ENCODE results near the gene COL23A1. TPM values are rescaled to one million over a fixed set of nuclear protein-coding genes. Genes with fewer than 3 reads are reported as not detected.

Gene COL23A1
- total and polyA plus RNA-seq, 2 of the 8 experiments (the other 6 are each of a cell fraction or from before 2014, with no cell fraction given) = 3.1 to 4.7 TPM

- DNase-seq (ENCODE audit: low read depth in 1 of 2, low spot score in 2 of 2) (no peak), FAIRE-seq (no peak)
- Histone ChIP-seq H2BK12ac (ENCODE audit: low read depth, low read length) (no peak overlapping the region), H3K27me3 (replicated peaks in 1 of 4; ENCODE audit: control insufficient read depth in 3 of 4, extremely low read depth in 1 of 4, insufficient read depth in 3 of 4, low read length in 3 of 4) (no peaks in the 10 kb centered on the region), H3K56ac (replicated peaks; ENCODE audit: insufficient read length, low read depth, low read length) (no peak overlapping the region), H4K20me1 (replicated peaks in 1 of 2; ENCODE audit: control insufficient read depth in 1 of 2, insufficient read depth in 2 of 2, low read length in 2 of 2) (no peaks in the 10 kb centered on the region), H3K27ac (ENCODE audit: low read depth, low read length) (no peak overlapping the region), H3K23ac (ENCODE audit: insufficient read length) (no peak overlapping the region), H3K79me2 (ENCODE audit: control insufficient read depth in 1 of 2, insufficient read depth in 2 of 2, low read length in 2 of 2) (no peaks in the 10 kb centered on the region), H3K9me3 (ENCODE audit: insufficient read depth in 2 of 2, low read depth in 1 of 2, low read length in 1 of 2) (no peaks in the 10 kb centered on the region), H3K79me1 (ENCODE audit: low read depth, low read length) (no peaks in the 10 kb centered on the region), H4K5ac (ENCODE audit: insufficient read length, low read depth, low read length) (no peak overlapping the region), H2AFZ (ENCODE audit: low read length) (no peak overlapping the region), H3K36me3 (ENCODE audit: control insufficient read depth in 2 of 4, insufficient read depth in 4 of 4, low read length in 3 of 4) (peaks cover 11 to 70% (median 44%) of the 10 kb centered on the region in 4 experiments), H2BK120ac (replicated peaks; ENCODE audit: low read depth, low read length) (no peak overlapping the region), H4K91ac (replicated peaks; ENCODE audit: insufficient read length, low read length) (no peak overlapping the region), H3K4me1 (replicated peaks in 1 of 4; ENCODE audit: control insufficient read depth in 3 of 4, insufficient read depth in 4 of 4, low read length in 3 of 4) (no peaks in the 10 kb centered on the region), H2BK5ac (ENCODE audit: low read depth, low read length) (no peak overlapping the region), H3K18ac (ENCODE audit: extremely low read depth, low read length) (no peak overlapping the region), H3K4ac (replicated peaks; ENCODE audit: insufficient read length, low read depth, low read length) (no peak overlapping the region), H2BK15ac (ENCODE audit: low read length) (no peak overlapping the region), H3K23me2 (ENCODE audit: low read depth, low read length) (no peaks in the 10 kb centered on the region), H3K4me2 (ENCODE audit: insufficient read depth in 1 of 2, low read depth in 2 of 2, low read length in 2 of 2) (no peak overlapping the region), H3K9ac (replicated peaks in 1 of 4; ENCODE audit: extremely low read depth in 1 of 4, low read depth in 3 of 4, low read length in 3 of 4) (no peak overlapping the region), H2AK5ac (ENCODE audit: low read depth, low read length) (no peak overlapping the region), H2BK20ac (ENCODE audit: low read length) (no peak overlapping the region), H3K14ac (ENCODE audit: insufficient read length) (no peak overlapping the region), H3K4me3 (ENCODE audit: extremely low read depth in 1 of 4, insufficient read depth in 2 of 4, low read depth in 3 of 4, low read length in 4 of 4) (no peak overlapping the region), H4K8ac (ENCODE audit: extremely low read depth, insufficient read depth, low read length) (no peak overlapping the region)
- POLR2A ChIA-PET (ENCODE audit: partially characterized antibody) = interaction anchor here (3.3 kb wide), 1 partner anchor 11 kb away, joined by 18 read pairs; no protein-coding TSS in a partner anchor
- WGBS, 2 experiments (ENCODE audit: extremely low coverage in 1 of 2, insufficient coverage in 1 of 2, insufficient read length in 1 of 2, insufficient replicate concordance in 2 of 2, low coverage in 1 of 2, low lambda C conversion rate in 2 of 2, missing lambda C conversion rate in 1 of 2) = 90% methylated on average over 7 of the region's 7 CpGs; no CpG with 5 or more reads in 1 of the 2 experiments
- CTCF ChIA-PET (ENCODE audit: partially characterized antibody) = interaction anchor here (0.6 to 2.1 kb wide), 5 partner anchors 12 to 531 kb away, joined by 3 to 10 read pairs (median 4); no protein-coding TSS in a partner anchor
- TF ChIP-seq SP1 (IDR thresholded peaks at IDR 0.05; ENCODE audit: low read depth, low read length) (no peak), RNF2 (IDR thresholded peaks at IDR 0.05; ENCODE audit: borderline replicate concordance, low read depth, low read length, missing control alignments, poor library complexity, severe bottlenecking) (no peak), EGR1 (IDR thresholded peaks at IDR 0.05; ENCODE audit: borderline replicate concordance, low read depth, low read length) (no peak), POLR2AphosphoS5 (IDR thresholded peaks at IDR 0.05; ENCODE audit: low read depth, low read length) (no peak), POU5F1 (IDR thresholded peaks at IDR 0.05; ENCODE audit: low read depth, low read length) (no peak), USF2 (IDR thresholded peaks at IDR 0.05; ENCODE audit: low read length) (no peak), TAF7 (optimal IDR thresholded peaks at IDR 0.05; ENCODE audit: borderline replicate concordance, low read depth, low read length) (no peak), FOSL1 (IDR thresholded peaks at IDR 0.05; ENCODE audit: insufficient read depth, low read depth, low read length) (no peak), GABPA (IDR thresholded peaks at IDR 0.05; ENCODE audit: borderline replicate concordance, insufficient read depth, low read length) (no peak), HDAC2 (IDR thresholded peaks at IDR 0.05; ENCODE audit: borderline replicate concordance in 1 of 2, low read depth in 2 of 2, low read length in 2 of 2) (no peak), KDM4A (IDR thresholded peaks at IDR 0.05; ENCODE audit: low read depth, low read length, severe bottlenecking) (no peak)
Measured at GRCh38 chr5:178612299-178612698, 22.1 kb upstream of the COL23A1 start.

All from H1 (cell line).